CD8-positive, alpha-beta memory T cell (primary cell): ENCODE measurements around the gene MPP7. TPM values are rescaled to one million over a fixed set of nuclear protein-coding genes. Genes with fewer than 3 reads are reported as not detected.
A peak's percentile ranks its signal among the peaks of the same experiment; 100 is the strongest.

Source experiments
- CTCF ChIA-PET: fragments of 350-600 bp; sonication (Branson Sonifier 250); formaldehyde crosslinking; loops from one replicate; lab custom pipeline; 2021; ENCODE audit warnings: antibody characterized with exemption; lab: Charles Lee
- POLR2A ChIA-PET: fragments of 350-600 bp; sonication (Branson Sonifier 250); formaldehyde crosslinking; loops from one replicate; lab custom pipeline; 2021; ENCODE audit warnings: antibody characterized with exemption; lab: Charles Lee
- DNase-seq, 5 donors: peaks; one replicate each; pipeline versions ENCODE4 v3.0.0 to v3.0.0-alpha.2; 2020 to 2022; ENCODE audit warnings: mixed read lengths in 1 of 5
- H3K27ac ChIP-seq: one replicate; pipeline ENCODE4 v1.7.0; 2013; ENCODE audit warnings: low read depth, mild to moderate bottlenecking, low read length, moderate library complexity
- H3K27me3 ChIP-seq: 2 replicates; pipeline ENCODE4 v1.7.0; 2013; ENCODE audit warnings: low read length, mild to moderate bottlenecking; ENCODE audit not compliant: insufficient read depth, poor library complexity, severe bottlenecking
- H3K36me3 ChIP-seq: 2 replicates; pipeline ENCODE4 v1.7.0; 2013; ENCODE audit warnings: mild to moderate bottlenecking, low read length, moderate library complexity; ENCODE audit not compliant: insufficient read depth
- H3K4me1 ChIP-seq: 2 replicates; pipeline ENCODE4 v1.7.0; 2013; ENCODE audit warnings: mild to moderate bottlenecking, low read length, moderate library complexity; ENCODE audit not compliant: insufficient read depth
- H3K4me3 ChIP-seq: 2 replicates; pipeline ENCODE4 v1.7.0; 2013; ENCODE audit warnings: mild to moderate bottlenecking, low read length
- H3K9me3 ChIP-seq: 2 replicates; pipeline ENCODE4 v1.7.0; 2013; ENCODE audit warnings: mild to moderate bottlenecking, low read length
- H3K27ac Mint-ChIP-seq, 8 donors: one replicate each; pipeline ENCODE4 v1.8.0; 2020 to 2021; ENCODE audit warnings: mixed read lengths in 8 of 8, mild to moderate bottlenecking in 6 of 8, inconsistent platforms in 3 of 8, moderate library complexity in 3 of 8
- H3K27me3 Mint-ChIP-seq, 2 donors: one replicate each; pipeline ENCODE4 v1.8.0; 2020 to 2021; ENCODE audit warnings: mixed read lengths in 2 of 2, mild to moderate bottlenecking in 1 of 2, moderate library complexity in 1 of 2
- H3K36me3 Mint-ChIP-seq, 3 donors: one replicate each; pipeline ENCODE4 v1.8.0; 2020 to 2021; ENCODE audit warnings: mixed read lengths in 3 of 3, inconsistent platforms in 1 of 3, mild to moderate bottlenecking in 1 of 3
- H3K4me1 Mint-ChIP-seq, 3 donors: one replicate each; pipeline ENCODE4 v1.8.0; 2020 to 2021; ENCODE audit warnings: mixed read lengths in 3 of 3, inconsistent platforms in 1 of 3, mild to moderate bottlenecking in 1 of 3
- H3K4me3 Mint-ChIP-seq, 7 donors: one replicate each; pipeline ENCODE4 v1.8.0; 2020 to 2021; ENCODE audit warnings: mixed read lengths in 7 of 7, mild to moderate bottlenecking in 6 of 7, moderate library complexity in 4 of 7, inconsistent platforms in 2 of 7
- H3K9me3 Mint-ChIP-seq, 5 donors: one replicate each; pipeline ENCODE4 v1.8.0; 2020 to 2022; ENCODE audit warnings: mixed read lengths in 5 of 5, mild to moderate bottlenecking in 3 of 5, moderate library complexity in 2 of 5, inconsistent platforms in 1 of 5
- polyA plus RNA-seq: library from polyadenylated mRNA; unstranded; fragments of 300-500 nt; fragmentation: Illumina TruSeq; gene quantifications from one replicate; pipeline ENCODE4 v1.2.3, GENCODE V29; 2021
- total RNA-seq, 2 experiments: library from RNA; stranded (reverse); gene quantifications; one replicate each; pipeline ENCODE4 v1.2.3, GENCODE V29; 2021

Gene MPP7
- total and polyA plus RNA-seq, 3 experiments from 2014 or later: 6.6 to 22.2 (median 7.9) TPM

DNA sequence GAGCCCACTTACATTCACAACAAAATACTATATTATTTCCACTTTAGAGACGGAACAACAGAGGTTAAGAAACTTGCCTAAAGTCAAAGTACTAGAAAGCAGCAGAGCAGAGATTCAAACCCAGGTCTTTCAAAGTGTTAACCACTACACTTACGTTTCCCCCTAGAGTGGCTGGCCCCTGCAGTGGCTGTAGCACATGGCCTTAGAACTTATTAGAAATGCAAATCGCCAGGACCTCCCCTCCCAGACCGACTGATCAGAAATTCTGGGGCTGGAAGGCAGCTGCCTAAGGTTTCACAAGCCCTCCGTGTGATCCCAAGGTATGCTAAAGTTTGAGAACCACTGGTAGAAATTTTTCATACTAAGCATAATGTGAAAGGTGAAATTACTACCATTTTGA lies 8.1 kb downstream of the MPP7 start:
- H3K9me3 ChIP-seq: no peaks in the 10 kb centered on the region
- H3K27me3 ChIP-seq: no peaks in the 10 kb centered on the region
- Mint-ChIP-seq H3K4me3 (no peak overlapping the region), H3K36me3 (peaks cover 0 to 7% (median 3%) of the 10 kb centered on the region in 3 donors), H3K27ac (peak overlapping the region in 2 of 8 donors; percentile 24 to 26), H3K4me1 (peaks cover 40 to 77% (median 67%) of the 10 kb centered on the region in 3 donors), H3K27me3 (no peaks in the 10 kb centered on the region), H3K9me3 (no peaks in the 10 kb centered on the region)
- CTCF ChIA-PET: interaction anchor here (1.4 to 4.8 kb wide), 3 partner anchors 32 to 99 kb away, joined by 3 to 23 read pairs (median 5); no protein-coding TSS in a partner anchor
- no peaks in the 10 kb centered on the region for H3K36me3 ChIP-seq
- DNase-seq: no peak
- peaks cover 39% of the 10 kb centered on the region for H3K4me1 ChIP-seq
- POLR2A ChIA-PET: no interaction called here
- H3K4me3 ChIP-seq: no peak overlapping the region
- no peak overlapping the region for H3K27ac ChIP-seq

DNA sequence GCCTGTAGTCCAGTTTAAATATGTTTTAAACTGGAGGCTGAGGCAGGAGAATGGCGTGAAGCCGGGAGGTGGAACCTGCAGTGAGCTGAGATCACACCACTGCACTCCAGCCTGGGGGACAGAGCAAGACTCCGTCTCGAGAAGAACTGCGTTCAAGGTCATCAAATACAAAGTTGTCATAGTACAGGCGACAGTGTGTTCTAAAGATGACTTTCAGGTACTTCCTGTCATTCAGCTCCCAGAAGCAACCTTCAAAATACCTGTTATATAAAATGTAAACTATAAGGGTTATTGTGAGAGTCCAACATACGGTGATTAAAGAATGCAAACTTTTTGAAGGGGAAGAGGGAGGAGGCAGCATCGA lies 8.7 kb downstream of the MPP7 start:
- Mint-ChIP-seq H3K4me3 (no peak overlapping the region), H3K36me3 (peaks cover 0 to 9% (median 3%) of the 10 kb centered on the region in 3 donors), H3K4me1 (peaks cover 41 to 77% (median 70%) of the 10 kb centered on the region in 3 donors), H3K9me3 (no peaks in the 10 kb centered on the region), H3K27ac (peak overlapping the region in 1 of 8 donors; percentile 32), H3K27me3 (no peaks in the 10 kb centered on the region)
- Histone ChIP-seq H3K4me1 (peaks cover 34% of the 10 kb centered on the region), H3K4me3 (no peak overlapping the region), H3K36me3 (no peaks in the 10 kb centered on the region), H3K27me3 (no peaks in the 10 kb centered on the region), H3K9me3 (no peaks in the 10 kb centered on the region), H3K27ac (no peak overlapping the region)
- DNase-seq: peak in 1 of 5 donors; percentile 17
- POLR2A ChIA-PET: no interaction called here
- CTCF ChIA-PET: interaction anchor here (1.9 to 4.8 kb wide), 2 partner anchors 87 to 99 kb away, joined by 5 to 23 read pairs; no protein-coding TSS in a partner anchor

DNA sequence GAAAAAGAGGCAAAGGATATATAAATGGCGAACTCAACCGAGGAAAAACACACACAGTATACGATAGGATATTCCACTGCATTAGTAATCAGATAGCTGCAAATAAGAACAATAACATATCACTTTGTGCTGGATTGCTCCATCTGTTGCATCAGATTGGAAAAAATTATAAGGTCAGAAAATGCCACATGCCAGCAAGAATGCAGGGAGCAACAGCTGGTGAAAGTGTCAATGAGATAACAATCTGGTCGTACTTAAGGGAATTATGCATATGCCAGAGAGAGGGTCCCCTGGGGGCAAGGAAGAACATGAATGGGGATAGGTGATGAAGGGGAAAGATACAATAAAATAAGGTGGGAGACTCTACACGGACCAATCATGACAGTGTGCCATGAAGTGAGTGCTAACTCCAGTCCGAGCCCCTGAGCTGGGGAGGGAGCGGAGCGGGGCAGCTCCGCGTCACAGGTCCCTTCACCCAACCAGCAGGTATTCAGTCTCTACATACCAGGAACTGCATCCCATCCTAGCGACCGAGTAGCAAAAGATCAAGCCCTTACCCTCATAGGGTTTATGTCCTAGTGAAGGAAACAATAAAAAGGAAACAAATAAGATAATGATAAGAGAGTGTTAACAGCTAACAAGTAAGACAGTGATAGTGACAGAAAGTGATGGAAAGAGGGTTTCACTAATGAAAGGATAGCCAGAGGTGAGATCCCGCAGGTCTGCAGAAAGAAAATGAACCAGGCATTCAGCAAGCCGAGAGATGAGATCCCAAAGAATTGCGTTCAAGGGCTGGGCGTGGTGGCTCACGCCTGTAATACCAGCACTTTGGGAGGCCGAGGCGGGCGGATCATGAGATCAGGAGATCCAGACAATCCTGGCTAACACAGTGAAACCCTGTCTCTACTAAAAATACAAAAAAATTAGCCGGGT lies 9.4 kb downstream of the MPP7 start:
- H3K4me1 Mint-ChIP-seq: peaks cover 37 to 71% (median 64%) of the 10 kb centered on the region in 3 donors
- Histone ChIP-seq H3K4me3 (no peak overlapping the region), H3K4me1 (peaks cover 29% of the 10 kb centered on the region), H3K27me3 (no peaks in the 10 kb centered on the region), H3K36me3 (no peaks in the 10 kb centered on the region), H3K27ac (no peak overlapping the region), H3K9me3 (no peaks in the 10 kb centered on the region)
- peak overlapping the region in 1 of 7 donors; percentile 2 for H3K4me3 Mint-ChIP-seq
- CTCF ChIA-PET: interaction anchor here (0.6 to 4.8 kb wide), 4 partner anchors 10 to 100 kb away, joined by 3 to 23 read pairs (median 4); partner anchors contain the start of gene MPP7
- DNase-seq: no peak
- no peaks in the 10 kb centered on the region for H3K9me3 Mint-ChIP-seq
- no peaks in the 10 kb centered on the region for H3K27me3 Mint-ChIP-seq
- no peak overlapping the region for H3K27ac Mint-ChIP-seq
- POLR2A ChIA-PET: no interaction called here
- H3K36me3 Mint-ChIP-seq: peaks cover 0 to 9% (median 3%) of the 10 kb centered on the region in 3 donors

DNA sequence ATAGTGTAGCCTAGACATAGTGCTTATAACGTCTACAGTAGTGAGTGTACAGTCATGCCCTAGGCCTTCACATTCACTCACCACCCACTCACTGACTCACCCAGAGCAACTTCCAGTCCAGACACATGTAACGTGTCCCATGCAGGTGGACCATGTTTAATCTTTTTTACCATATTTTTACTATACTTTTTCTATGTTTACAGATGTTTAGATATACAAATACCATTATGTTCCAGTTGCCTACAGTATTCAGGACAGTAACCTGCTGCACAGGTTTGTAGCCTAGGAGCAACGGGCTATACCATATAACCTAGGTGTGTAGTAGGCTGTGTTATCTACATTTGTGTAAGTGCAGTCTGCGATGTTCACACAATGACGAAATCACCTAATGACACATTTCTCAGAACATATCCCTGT lies 11.0 kb downstream of the MPP7 start:
- CTCF ChIA-PET: interaction anchor here (1.6 kb wide), 1 partner anchor 26 kb away, joined by 3 read pairs; no protein-coding TSS in a partner anchor
- Mint-ChIP-seq H3K27me3 (no peaks in the 10 kb centered on the region), H3K27ac (no peak overlapping the region), H3K36me3 (peaks cover 0 to 10% (median 4%) of the 10 kb centered on the region in 3 donors), H3K9me3 (no peaks in the 10 kb centered on the region), H3K4me3 (no peak overlapping the region), H3K4me1 (peaks cover 33 to 61% (median 59%) of the 10 kb centered on the region in 3 donors)
- no peak overlapping the region for H3K27ac ChIP-seq
- H3K9me3 ChIP-seq: no peaks in the 10 kb centered on the region
- H3K27me3 ChIP-seq: no peaks in the 10 kb centered on the region
- POLR2A ChIA-PET: no interaction called here
- H3K4me1 ChIP-seq: peaks cover 27% of the 10 kb centered on the region
- H3K36me3 ChIP-seq: no peaks in the 10 kb centered on the region
- DNase-seq: no peak
- no peak overlapping the region for H3K4me3 ChIP-seq

DNA sequence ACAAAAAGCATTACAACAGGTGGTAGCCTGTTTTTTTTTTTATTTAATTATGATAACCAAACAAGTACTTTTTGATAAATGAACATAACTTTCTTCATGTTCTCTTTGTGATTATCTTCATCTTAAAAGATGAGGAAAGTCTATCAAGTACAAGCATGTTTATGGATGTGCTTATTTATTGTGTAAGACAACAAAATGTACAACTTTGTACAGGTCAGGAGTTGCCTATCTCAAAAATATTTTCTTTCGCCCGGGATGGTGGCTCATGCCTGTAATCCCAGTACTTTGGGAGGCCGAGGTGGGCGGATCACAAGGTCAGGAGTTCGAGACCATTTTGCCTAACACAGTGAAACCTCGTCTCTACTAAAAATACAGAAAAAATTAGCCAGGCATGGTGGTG lies 17.0 kb downstream of the MPP7 start:
- H3K4me1 Mint-ChIP-seq: peaks cover 21 to 53% (median 49%) of the 10 kb centered on the region in 3 donors
- CTCF ChIA-PET: interaction anchor here (1.4 kb wide), 1 partner anchor 108 kb away, joined by 3 read pairs; no protein-coding TSS in a partner anchor

DNA sequence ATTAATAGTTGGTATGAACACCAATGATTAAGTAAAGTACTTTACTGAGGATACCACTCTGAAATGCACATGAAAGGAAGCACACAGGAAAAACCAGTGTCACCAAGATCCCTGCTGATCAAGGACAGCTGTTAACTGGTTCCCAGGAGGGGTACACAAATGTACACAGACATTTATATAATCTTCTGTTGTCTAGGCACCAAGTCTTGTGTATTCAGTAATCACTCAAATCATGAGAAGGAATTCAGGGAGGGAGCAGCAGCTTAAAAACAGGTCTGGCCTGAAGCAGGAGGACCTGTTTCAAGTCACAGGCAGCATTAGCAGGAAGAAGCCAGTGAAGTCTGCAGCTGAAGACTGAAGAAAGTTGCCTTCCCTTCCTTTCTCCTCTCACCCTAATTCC lies 18.7 kb downstream of the MPP7 start:
- H3K36me3 Mint-ChIP-seq: peaks cover 0 to 10% (median 4%) of the 10 kb centered on the region in 3 donors
- H3K4me3 ChIP-seq: no peak overlapping the region
- POLR2A ChIA-PET: no interaction called here
- no peaks in the 10 kb centered on the region for H3K27me3 Mint-ChIP-seq
- no peaks in the 10 kb centered on the region for H3K9me3 Mint-ChIP-seq
- H3K27ac Mint-ChIP-seq: peak overlapping the region in 1 of 8 donors; percentile 33
- no peak for DNase-seq
- peaks cover 22 to 61% (median 41%) of the 10 kb centered on the region in 3 donors for H3K4me1 Mint-ChIP-seq
- no peak overlapping the region for H3K4me3 Mint-ChIP-seq
- no peak overlapping the region for H3K27ac ChIP-seq
- H3K9me3 ChIP-seq: no peaks in the 10 kb centered on the region
- CTCF ChIA-PET: interaction anchor here (1.0 to 1.1 kb wide), 2 partner anchors 14 to 110 kb away, joined by 3 to 4 read pairs; no protein-coding TSS in a partner anchor
- H3K4me1 ChIP-seq: no peaks in the 10 kb centered on the region
- H3K36me3 ChIP-seq: no peaks in the 10 kb centered on the region
- H3K27me3 ChIP-seq: no peaks in the 10 kb centered on the region

More for the DNA sequence above, 17.0 kb downstream of the MPP7 start:
- Mint-ChIP-seq H3K27ac (no peak overlapping the region), H3K27me3 (no peaks in the 10 kb centered on the region), H3K9me3 (no peaks in the 10 kb centered on the region), H3K4me3 (no peak overlapping the region), H3K36me3 (peaks cover 0 to 8% (median 6%) of the 10 kb centered on the region in 3 donors)
- POLR2A ChIA-PET: no interaction called here
- Histone ChIP-seq H3K4me3 (no peak overlapping the region), H3K36me3 (no peaks in the 10 kb centered on the region), H3K27ac (no peak overlapping the region), H3K27me3 (no peaks in the 10 kb centered on the region), H3K9me3 (no peaks in the 10 kb centered on the region), H3K4me1 (no peaks in the 10 kb centered on the region)
- no peak for DNase-seq

DNA sequence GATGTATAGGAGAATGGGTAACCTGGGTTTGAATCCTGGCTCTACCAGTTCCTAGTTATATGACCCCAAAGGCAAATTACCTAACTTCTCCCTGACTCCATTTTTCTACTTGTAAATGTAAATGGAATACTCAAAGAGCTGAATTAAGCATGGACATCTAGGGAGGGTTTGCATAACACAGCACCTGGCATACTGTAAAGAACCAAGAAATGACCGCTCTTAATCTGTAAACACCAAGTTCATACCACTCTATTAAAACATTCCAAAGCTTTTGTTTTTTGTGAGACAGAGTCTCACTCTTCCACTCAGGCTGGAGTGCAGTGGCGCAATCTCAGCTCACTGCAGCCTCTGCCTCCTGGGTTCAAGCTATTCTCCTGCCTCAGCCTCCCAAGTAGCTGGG lies 19.6 kb downstream of the MPP7 start:
- POLR2A ChIA-PET: no interaction called here
- Mint-ChIP-seq H3K4me3 (no peak overlapping the region), H3K4me1 (peaks cover 25 to 65% (median 45%) of the 10 kb centered on the region in 3 donors), H3K27me3 (no peaks in the 10 kb centered on the region), H3K27ac (peak overlapping the region in 1 of 8 donors; percentile 19), H3K36me3 (peaks cover 0 to 11% (median 4%) of the 10 kb centered on the region in 3 donors), H3K9me3 (no peaks in the 10 kb centered on the region)
- no peaks in the 10 kb centered on the region for H3K9me3 ChIP-seq
- H3K36me3 ChIP-seq: no peaks in the 10 kb centered on the region
- H3K27me3 ChIP-seq: no peaks in the 10 kb centered on the region
- H3K4me3 ChIP-seq: no peak overlapping the region
- H3K4me1 ChIP-seq: no peaks in the 10 kb centered on the region
- no peak overlapping the region for H3K27ac ChIP-seq
- no peak for DNase-seq
- CTCF ChIA-PET: no interaction called here

DNA sequence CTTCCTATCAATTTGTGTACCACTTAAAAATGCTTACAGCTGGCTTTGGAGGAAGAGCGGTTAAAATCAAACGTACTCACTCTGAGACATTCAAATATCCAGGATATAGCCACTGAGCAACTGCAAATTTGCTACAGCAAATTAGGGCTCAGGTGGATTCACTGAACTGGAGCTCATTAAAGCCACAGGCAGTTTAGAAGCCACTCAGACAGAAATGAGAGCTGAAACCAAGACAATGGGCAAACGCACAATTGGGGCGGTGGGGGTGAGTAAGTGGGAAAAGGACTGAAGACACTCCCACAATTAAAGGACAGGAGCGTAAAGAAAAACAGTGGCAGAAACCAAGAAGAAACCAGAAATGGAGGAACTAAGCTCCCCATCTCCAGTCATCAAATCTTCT lies 20.5 kb downstream of the MPP7 start:
- POLR2A ChIA-PET: no interaction called here
- Histone ChIP-seq H3K27me3 (no peaks in the 10 kb centered on the region), H3K27ac (no peak overlapping the region), H3K4me1 (no peaks in the 10 kb centered on the region), H3K4me3 (no peak overlapping the region), H3K36me3 (no peaks in the 10 kb centered on the region), H3K9me3 (no peaks in the 10 kb centered on the region)
- H3K4me3 Mint-ChIP-seq: no peak overlapping the region
- H3K36me3 Mint-ChIP-seq: peaks cover 0 to 12% (median 2%) of the 10 kb centered on the region in 3 donors
- H3K4me1 Mint-ChIP-seq: peaks cover 21 to 64% (median 47%) of the 10 kb centered on the region in 3 donors
- no peaks in the 10 kb centered on the region for H3K9me3 Mint-ChIP-seq
- no peak for DNase-seq
- no peaks in the 10 kb centered on the region for H3K27me3 Mint-ChIP-seq
- H3K27ac Mint-ChIP-seq: peak overlapping the region in 2 of 8 donors; percentile 19 to 89
- CTCF ChIA-PET: no interaction called here
